GM10847 (cell line): ENCODE results near the gene TMEM121B.

Source experiments
- POLR2A ChIP-seq: IDR thresholded peaks from 2 replicates; pipeline ENCODE4 v1.6.1; 2011; ENCODE audit not compliant: insufficient read length; ENCODE audit errors: extremely low read depth

TMEM121B gene

DNA sequence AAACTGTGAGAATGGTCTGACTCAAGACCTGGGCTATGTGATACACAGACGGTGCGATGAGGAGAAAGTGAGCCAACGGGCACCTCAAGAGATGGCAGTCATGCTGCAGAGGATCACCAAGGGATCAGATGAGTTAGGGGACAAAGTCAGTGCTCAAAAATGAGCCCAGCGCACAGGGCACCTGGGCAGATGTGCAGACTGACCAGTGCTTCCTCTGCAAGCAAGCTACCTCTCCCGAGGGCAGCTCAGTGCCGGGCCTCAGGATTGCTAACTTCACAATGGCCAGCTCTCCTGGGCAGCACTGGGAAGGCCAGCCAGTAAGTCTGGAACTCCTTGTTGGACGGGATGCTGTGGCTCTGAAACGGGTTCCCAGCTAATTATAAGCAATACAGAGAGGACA is 22.7 kb upstream of the TMEM121B start:
- TF ChIP-seq POLR2A: no peak

DNA sequence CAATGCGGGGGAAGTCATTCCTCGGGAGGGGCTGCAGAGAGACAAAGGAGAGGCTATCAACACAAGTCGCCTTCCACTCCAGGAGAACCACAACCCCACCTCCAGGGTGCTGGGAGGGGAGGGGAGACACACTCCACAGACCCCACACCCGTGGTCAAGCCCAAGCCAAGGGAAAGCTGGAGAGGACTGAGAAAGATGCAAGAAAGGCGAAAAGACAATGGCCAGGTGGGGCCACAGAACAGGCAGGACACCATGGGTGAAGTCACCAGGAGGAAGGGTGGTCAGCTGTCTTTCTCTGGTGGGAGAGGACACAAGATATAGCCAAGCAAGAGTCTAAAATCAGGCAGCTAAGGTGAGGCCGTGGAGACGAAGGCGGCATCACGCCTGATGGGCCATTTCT is 21.9 kb upstream of the TMEM121B start:
- TF ChIP-seq POLR2A: no peak

DNA sequence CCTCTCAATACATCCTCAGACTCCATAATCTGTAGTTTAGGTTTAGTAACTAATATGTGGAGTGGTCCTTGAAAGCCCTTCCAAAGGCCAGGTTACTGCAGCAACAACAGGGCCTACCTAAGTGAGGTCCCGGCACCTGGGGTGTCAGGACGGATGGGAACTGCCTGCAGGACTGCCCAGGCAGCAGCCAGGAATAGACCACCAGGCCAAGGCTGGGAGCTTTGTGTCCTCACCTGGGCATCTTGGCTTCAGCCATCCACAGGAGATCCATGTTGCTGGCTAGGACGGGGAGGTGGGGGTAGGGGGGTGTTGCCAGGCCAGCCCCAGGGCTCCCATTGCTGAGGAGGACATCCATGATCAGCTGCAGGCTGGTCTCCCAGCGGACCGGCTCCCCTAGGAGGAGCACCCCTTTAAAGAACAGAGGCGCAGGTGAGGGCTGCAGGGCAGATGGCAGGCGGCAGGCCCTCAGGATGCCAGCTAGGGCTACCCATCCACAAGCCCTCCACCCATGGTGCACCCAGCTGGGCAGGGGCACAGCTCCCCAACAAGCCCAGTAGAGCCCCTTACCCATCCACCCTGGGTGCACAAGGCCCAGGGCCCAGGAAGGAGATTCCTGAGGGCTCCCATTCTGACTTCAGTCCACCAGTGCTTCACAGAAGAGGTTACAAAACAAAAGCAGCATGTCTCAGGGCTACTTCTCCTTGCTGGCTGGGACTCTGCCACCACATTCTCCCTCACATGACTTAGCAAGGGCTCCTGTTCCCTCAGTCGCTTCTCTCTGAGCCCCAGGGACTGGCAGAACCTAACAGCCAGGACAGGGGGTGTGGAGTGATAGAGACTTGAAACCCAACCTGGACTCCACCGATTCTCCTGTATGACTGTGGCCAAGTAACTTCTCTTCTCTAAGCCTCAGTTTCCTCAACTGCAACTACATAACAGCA is 19.9 kb upstream of the TMEM121B start:
- TF ChIP-seq POLR2A: no peak

DNA sequence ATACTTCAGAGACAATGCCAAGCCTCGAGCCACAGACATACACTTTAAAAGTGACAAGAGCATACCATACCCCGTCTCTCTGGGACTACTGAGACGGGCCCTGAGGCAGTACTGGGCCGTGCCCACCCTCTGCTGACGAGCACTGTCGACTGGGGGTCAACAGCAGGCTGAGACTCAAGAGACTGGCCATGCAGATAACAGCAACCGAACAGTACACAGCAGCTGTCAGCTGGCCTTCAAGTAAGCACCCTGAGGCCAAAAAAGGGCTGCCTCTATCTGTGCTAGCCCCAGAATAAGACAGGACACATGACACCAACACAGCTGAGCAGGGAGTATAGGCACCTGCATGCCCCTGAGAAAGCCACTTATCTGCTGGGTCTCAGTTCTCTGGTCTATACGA is 18.9 kb upstream of the TMEM121B start:
- TF ChIP-seq POLR2A: no peak

DNA sequence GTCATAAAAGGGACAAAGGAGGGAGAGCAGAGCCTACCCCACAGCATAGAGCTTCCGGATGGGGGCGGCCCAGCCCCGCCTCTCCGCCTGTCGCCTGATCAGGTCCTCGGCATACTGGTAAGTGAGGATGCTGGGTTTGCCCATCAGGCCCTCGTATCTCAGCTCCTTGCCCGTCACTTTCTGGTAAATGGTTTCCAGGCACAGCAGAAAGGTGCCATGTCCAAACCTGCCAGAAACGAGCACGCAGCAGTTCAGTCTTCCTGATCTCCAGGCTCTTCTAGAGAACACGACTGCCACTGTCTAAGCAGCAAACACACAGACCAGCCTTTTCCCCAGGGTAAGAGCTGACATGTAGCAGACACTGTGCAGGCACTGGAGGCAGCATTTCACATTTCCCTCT is 17.4 kb upstream of the TMEM121B start:
- no peak for TF ChIP-seq POLR2A

DNA sequence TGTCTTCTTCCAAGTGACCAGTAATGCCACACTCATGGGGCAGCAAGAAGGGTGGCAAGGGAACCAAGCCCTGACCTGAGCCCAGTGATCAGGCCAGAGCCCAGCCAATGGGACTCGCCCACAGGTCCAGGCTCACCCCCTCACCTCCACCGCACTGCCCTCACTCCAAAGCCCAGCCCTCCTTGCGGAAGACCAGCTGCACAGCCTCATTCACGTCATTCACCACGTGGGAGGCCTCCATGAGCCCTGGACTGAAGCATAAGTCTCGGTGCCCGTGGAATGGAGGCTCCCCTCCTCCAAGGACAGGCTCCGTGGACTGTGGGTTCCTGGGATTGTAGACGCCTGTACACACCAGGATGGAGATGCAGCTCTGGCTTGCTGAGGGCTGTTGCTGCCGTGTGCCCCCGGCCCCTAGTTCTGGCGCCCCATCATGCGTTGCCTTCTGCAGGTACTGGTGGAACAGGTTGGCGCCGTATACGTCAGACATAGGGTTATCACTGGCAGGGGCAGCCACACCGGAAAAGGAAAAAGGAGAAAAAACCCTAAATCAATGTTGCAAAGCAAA is 16.8 kb upstream of the TMEM121B start:
- no peak for TF ChIP-seq POLR2A

DNA sequence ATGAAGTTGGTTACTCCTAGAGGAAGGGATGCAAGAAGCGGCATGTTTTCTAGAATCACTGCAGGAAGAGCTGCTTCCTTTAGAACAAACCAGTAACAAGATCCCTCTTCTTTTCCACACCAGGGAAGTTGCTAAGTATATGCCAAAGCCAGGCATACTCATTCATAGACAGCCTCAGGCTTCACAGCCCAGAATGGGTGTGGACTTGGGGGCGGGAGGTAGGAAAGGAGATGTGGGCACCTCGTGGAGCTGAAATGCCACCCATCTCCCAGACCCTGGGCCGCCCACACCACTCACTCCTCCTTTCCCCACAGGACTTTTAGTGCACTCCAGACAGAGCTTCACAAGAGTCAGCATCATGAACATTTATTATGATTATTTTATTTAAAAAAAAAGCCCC is 16.0 kb upstream of the TMEM121B start:
- TF ChIP-seq POLR2A: no peak

DNA sequence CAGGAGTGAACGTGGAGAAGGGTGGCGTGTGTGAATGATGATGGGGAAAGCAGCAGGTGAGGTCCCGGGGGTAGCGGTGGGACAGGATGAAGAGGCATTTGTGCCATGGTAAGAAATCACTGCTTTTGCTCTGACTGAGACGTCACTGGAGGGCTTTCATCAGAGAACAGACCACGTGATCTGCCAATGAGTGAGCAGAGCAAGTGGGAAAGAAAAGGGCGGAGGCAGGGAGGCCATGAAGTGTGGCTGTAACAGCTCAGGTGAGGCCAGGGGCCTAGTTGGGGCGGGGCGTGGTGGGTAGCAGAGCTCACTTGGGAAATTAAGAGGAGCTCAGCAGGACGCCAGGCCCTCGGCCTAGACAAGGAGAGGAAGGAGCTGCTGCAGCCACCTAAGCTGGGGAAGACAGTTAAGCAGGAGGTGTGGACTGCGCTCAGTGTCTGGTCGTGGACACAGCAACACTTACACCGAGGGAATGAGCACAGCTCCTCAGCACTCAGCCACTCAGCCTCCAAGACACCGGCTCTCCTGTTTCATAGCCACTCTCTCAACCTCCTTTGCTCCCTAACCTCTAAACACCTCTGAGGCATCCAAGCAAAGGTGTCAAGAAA is 14.1 kb upstream of the TMEM121B start:
- no peak for TF ChIP-seq POLR2A

DNA sequence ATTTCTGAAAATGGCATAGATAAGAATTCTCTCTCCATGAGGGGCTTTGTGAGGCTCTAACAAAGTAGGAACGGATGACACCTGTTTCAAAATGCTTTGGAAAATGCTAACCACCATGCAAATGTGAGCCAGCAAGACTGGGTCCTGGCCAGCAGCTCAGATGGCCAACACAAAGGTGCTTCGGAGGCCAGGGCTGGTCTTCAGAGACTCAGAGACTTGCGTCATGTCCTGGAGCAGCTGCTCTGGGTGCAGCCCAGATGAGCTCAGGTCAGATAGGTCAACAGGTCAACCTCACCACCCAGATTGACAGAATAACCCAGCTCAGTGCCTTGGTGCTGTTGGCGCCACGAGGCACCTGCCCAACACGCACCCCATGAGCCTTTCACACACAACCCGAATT is 12.0 kb upstream of the TMEM121B start:
- TF ChIP-seq POLR2A: no peak

DNA sequence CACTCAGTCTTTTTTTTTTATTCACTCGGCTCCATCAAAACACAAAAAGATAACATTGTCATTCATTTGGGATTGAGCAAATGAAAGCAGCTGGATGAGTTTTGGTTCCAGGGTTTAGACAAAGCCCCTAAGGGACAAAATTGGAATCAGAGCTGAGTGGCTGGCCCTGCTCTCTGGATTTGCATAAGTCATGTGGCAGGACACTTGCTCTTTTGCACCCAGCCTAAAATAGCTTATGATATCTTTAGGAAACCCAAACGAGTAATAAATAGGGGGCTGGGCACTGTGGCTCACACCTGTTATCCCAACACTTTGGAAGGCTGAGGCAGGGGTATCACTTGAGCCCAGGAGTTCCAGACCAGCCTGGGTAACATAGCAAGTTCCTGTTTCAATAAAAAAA is 11.0 kb upstream of the TMEM121B start:
- TF ChIP-seq POLR2A: no peak

DNA sequence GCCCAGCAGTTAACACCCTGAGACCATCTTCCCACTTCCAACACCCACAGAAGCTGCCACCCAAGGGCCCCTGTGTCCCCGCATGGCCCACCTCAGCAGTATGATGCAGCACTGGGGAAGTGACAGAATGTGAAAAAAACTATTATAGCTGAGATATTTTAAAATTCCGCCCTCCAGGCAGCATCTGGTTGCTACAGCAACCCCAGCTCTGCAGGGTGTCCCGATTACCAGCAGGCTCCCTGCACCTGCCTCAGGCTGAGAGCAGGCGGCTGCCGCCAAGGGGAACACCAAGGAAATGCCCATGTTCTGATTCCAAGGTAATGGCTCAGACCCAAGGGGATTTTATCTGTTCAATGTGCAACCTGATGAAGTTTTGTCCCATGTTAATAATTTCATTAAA is 10.5 kb upstream of the TMEM121B start:
- no peak for TF ChIP-seq POLR2A

DNA sequence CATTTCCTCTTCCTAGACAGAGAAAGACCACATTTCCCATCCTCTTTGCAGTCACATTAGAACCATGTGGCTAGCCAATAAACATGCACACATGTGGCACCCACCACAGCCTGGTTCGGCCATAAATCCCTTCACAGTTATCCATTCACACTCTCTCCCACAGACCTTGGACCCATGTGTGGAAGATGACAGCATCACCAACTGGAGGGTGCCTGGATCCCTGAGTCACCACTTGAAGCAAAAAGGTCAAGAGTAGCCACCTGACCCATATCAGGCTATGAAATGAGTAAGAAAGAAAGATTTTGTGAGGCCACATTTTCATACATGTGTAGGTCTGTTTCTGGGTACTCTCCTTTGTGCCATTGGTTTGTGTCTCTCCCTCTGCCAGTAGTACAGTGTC is 9.0 kb upstream of the TMEM121B start:
- TF ChIP-seq POLR2A: no peak

DNA sequence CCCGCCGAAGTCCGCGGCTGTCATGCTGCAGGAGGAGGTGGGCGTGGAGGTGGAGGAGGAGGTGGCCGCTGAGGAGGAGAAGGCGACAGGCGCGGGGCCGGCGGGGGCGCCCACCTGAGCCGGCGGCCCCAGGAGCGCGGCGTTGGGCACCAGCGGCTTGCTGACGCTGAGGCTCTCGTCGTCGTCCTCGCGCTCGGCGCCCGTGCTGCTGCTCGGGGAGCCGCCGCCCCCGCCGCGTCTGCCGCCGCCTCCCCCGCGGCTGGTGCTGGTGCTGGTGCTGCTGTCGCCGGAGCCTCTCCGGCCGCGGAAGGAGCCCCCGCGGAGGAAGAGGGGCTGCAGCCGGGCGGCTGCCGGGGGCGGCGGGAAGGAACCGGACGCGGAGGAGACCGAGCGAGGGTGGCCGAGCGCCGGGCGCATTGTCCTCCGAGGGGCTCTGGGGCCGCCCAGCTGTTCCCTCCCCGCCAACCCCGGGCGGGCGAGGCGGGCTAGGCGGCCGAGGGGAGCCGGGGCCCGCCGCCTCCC is 388 bp downstream of the TMEM121B start:
- TF ChIP-seq POLR2A: no peak

DNA sequence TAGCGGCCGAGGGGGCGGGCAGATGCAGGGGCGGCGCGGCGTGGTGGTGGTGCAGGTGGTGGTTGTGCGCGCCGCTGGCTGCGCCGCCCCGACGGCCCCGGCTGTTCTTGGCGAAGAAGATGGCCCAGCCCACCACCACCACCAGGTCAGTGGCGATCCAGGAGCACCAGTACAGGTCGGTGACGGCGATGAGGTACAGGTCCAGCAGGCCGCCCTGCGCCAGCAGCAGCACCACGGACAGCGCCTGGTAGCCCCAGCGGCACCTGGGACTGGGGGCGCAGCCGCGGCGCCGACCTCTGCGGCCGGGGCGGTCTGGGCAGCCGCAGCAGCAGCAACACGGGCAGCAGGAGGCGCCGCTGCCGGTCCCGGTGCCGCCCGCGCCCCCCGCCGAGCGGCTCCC is 879 bp downstream of the TMEM121B start:
- no peak for TF ChIP-seq POLR2A

DNA sequence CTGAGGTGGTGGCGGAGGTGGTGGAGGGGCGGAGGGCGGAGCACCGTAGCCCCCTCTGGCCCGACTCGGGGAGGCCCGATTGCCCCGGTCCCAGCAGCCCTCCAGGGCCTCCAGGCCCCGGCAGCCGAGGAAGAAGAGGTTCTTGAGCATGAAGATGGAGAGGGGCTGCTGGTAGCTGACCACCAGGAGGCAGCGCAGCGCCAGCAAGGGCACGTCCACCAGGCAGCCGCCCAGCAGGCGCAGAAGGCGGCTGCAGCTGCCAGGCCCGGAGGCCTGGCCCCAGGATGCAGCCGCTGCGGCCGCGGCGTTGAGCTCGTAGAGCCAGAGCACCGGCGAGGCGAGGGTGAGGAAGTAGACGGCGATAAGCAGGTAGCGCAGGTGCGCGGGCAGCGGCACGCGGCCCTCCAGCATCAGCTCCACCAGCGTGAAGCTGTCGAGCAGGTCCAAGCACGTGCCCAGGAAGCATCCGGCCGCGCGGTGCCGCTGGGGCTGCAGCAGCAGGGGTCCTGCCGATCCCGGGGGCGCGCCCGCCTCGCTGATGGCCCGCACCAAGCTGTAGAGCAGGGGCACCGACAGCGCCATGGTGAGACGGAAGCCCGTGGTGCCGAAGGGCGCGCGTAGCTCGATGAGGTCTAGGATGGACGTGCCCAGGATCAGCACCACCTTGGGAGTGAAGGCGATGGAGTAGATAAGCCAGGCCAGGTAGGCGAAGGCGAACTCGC is 1.5 kb downstream of the TMEM121B start:
- no peak for TF ChIP-seq POLR2A
